GM12801 (cell line): Measurements from ENCODE around the gene DPP6.

ENCODE experiments used
- TF ChIP-seq, protein P1 (sequence below): IDR thresholded peaks from one replicate; pipeline ENCODE4 v1.5.1; 2011; ENCODE audit warnings: control low read depth; ENCODE audit not compliant: insufficient read length; ENCODE audit errors: extremely low read depth

Gene DPP6

DNA sequence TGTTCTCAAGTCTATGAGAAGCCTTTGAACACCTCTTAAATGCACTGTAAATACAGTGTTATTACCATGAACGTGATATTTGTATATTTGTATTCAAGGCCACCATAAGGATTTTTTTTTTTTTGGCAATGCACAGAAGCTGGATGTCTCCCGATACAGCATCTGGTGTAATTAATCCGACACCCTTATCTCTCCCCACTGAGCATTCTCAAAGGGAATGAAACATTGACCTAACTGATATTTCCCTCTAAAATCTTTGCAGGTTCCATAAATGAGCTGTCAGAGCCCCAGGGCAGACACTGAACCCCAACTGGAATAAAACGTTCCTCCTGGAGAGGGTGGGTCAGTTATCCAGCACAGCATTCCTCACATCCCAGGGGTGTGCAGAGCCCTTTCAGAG is 634.1 kb downstream of the DPP6 start:
- TF ChIP-seq, protein P1, sequence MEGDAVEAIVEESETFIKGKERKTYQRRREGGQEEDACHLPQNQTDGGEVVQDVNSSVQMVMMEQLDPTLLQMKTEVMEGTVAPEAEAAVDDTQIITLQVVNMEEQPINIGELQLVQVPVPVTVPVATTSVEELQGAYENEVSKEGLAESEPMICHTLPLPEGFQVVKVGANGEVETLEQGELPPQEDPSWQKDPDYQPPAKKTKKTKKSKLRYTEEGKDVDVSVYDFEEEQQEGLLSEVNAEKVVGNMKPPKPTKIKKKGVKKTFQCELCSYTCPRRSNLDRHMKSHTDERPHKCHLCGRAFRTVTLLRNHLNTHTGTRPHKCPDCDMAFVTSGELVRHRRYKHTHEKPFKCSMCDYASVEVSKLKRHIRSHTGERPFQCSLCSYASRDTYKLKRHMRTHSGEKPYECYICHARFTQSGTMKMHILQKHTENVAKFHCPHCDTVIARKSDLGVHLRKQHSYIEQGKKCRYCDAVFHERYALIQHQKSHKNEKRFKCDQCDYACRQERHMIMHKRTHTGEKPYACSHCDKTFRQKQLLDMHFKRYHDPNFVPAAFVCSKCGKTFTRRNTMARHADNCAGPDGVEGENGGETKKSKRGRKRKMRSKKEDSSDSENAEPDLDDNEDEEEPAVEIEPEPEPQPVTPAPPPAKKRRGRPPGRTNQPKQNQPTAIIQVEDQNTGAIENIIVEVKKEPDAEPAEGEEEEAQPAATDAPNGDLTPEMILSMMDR: no peak

DNA sequence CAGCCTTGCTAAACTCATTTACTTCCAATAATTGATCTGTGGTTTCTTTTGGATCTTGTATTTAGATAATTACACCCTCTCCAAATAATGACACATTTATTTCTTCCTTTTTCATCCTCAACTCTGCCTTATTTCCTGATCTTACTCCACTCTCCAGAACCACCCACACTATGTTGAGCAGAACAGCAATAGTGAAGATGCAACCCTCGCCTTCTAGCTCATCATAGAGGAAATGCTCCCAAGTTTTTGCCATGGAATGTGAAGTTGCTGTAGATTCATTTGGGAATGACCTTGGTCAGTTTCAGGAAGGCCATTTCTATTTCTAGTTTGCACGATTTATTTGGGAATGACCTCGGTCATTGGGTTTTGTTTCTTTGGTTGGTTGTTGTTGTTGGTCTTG is 636.8 kb downstream of the DPP6 start:
- TF ChIP-seq, protein P1: no peak

DNA sequence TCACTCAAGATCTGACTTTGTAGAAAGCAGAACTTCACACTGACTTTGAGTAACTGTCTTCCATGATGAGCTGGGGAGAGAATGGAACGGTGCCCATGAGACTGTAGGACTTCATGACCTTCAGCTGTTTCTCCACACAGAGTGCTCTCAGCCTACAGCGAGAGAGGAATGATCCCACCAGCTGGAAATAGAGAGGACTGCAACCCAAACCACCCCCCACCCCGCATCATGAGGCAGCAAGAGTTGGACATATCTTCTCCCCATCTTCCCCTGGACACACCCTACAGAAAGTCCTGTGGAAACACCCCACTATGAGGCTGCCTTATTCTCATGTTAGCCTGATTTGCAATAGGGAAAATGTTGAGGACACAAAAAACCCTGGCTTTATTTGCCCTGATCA is 638.2 kb downstream of the DPP6 start:
- TF ChIP-seq, protein P1: no peak

DNA sequence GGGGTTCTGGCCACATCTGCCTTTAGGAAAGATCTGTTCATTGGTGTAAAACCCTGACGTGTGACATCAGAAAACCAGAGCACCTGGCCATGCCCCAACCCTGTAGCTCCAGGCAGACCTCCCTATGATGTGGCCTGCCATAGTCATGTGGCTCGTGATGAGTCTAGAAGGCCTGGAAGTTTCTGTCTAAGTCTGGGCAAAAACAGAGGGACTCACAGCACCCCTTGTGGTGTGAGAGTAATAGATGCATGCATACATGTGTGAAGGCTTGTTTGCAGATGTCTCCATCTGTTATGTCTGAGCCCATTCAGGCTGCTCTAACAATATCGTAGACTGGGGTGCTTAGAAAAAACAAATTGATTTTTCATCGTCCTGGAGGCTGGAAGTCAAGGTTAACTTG is 641.5 kb downstream of the DPP6 start:
- TF ChIP-seq, protein P1: no peak

DNA sequence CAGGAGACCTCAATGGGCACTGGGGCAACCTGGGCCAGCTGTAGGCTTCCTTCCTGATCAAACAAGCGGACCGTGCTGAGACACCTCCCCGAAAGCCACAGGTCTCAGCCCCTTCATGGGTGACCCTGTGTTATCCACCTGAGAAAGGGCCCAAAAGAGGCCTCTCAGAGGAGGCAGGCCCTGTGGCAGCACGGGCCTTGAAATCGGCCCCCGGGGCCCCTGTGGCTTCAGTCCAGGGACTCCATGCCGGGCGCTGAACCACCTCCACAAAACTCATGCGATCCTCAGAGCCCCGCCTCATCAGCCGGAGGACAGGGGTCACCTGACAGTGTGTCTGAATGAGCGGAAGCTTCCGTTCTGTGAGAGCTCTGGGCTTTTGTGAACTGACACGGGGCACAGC is 643.6 kb downstream of the DPP6 start:
- TF ChIP-seq, protein P1: no peak

DNA sequence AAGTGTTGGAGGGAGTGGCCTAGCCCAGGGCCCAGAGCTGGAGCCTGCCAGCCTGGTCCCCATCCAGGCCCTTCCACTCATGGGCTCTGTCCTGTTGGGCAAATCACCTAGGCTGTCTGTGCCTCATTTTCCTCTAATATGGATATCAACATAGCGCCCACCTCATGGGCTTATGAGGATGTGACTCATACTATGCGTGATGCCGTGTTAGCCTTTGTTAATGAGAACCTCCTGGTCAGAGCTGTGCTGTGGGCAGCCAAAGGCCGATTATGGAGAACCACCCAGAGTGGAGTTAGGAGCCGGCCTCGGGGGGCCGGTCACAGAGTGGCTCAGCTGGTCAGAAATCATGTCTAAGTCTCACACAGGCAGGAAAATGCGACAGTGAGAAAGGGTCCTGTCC is 644.4 kb downstream of the DPP6 start:
- TF ChIP-seq, protein P1: no peak

DNA sequence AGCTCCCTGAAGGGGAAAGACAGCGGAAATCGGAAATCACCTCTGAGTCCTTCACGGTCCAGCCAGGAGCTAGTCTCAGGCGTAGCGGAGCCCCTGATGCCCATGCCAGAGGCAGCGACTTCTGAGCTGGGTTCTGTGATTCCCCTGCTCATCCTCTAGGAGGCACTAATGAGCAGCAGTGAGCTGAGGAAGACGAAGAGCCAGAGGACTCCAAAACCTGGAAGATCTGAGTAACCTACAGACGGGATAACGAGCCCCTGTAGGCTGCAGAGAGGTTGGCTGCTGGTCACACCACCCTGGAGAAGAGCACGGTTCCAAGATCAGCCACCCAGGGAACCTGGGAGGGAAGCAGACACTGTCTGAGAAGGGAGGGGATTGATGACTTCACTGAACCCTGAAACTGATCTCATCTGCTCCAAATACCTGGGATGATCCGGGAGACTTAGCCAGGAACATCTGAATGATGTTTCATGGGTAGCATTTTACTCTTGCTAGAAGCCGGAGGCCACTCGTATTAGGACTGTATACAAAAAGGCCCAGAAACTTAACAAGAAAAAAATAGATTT is 646.6 kb downstream of the DPP6 start:
- TF ChIP-seq, protein P1: no peak
